ENCODE measurements around the gene SKIDA1. TPM values are rescaled to one million over a fixed set of nuclear protein-coding genes. Genes with fewer than 3 reads are reported as not detected.
A peak's percentile ranks its signal among the peaks of the same experiment; 100 is the strongest.

Gene SKIDA1
- total and polyA plus RNA-seq, 5 donors, result 0.88 to 6.3 (median 3.3) TPM

- intact Hi-C loops (cut with DNase I), result no loop called here
Observed at GRCh38 chr10:21529032-21529910, 3.8 kb upstream of the SKIDA1 start.

DNA sequence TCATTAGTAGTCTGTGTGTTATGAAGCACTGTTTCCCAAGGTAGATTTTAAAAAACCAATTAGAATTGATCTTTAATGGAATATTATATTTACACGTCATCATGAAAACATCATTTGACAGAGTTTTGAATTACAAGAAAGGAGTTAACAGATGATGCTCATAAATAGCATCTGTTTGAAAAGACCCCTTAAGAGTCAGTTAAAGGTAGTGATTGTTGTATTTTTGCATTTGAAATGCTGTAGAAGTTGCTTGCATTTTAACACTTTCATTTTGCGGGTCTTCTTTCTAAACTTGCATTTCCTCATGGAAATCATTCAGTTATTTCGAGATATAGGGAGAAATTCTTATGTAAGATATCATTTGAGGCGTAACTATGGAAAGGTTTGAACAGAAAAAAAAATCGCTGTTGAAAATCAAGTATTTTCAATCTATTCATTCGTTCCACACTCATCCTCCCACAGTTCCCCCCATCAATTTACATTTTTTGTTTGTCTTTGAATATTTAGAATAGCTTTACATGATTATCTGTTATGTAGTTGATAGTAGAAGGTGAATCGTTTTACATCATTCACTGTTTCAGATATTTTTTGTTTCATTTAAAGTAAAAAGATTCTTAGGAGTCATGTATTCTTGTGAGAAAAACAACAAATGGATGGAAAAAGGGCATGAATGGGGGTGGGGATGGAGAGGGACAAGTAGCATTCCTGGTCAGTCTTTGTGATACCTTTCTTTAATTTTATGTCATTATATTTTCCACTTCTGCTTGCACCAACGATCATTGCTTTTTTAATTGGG is 3.0 kb upstream of the SKIDA1 start:
- 48% methylated on average over 8 of the region's 8 CpGs for WGBS
- Histone ChIP-seq H3K4me3 (ENCODE audit: low read length) (peak overlapping the region; percentile 84), H3K9me3 (ENCODE audit: control insufficient read depth, low read length) (no peaks in the 10 kb centered on the region), H3K27ac (ENCODE audit: low read length) (peak overlapping the region; percentile 70), H3K27me3 (ENCODE audit: control insufficient read depth, insufficient read depth) (no peaks in the 10 kb centered on the region), H3K4me1 (ENCODE audit: control insufficient read depth, insufficient read depth, low read length) (no peaks in the 10 kb centered on the region)
- intact Hi-C loops (cut with DNase I), result no loop called here
- no peak for DNase-seq
- ATAC-seq, result no peak

More at GRCh38 chr10:21529032-21529910, 3.8 kb upstream of the SKIDA1 start:
- ATAC-seq (no peak), DNase-seq (no peak)
- Histone ChIP-seq H3K4me1 (ENCODE audit: control insufficient read depth, insufficient read depth, low read length) (no peaks in the 10 kb centered on the region), H3K4me3 (ENCODE audit: low read length) (no peak overlapping the region), H3K27ac (ENCODE audit: low read length) (peak overlapping the region; percentile 70), H3K9me3 (ENCODE audit: control insufficient read depth, low read length) (no peaks in the 10 kb centered on the region), H3K27me3 (ENCODE audit: control insufficient read depth, insufficient read depth) (no peaks in the 10 kb centered on the region)
- WGBS, result 76% methylated on average over 9 of the region's 9 CpGs

- H3K4me3 ChIP-seq (ENCODE audit: low read length), result peak overlapping the region; percentile 84
- no peaks in the 10 kb centered on the region for H3K27me3 ChIP-seq (ENCODE audit: control insufficient read depth, insufficient read depth)
- ATAC-seq, result no peak
- intact Hi-C loops (cut with DNase I), result no loop called here
- H3K27ac ChIP-seq (ENCODE audit: low read length), result peak overlapping the region; percentile 99
- no peak for DNase-seq
- H3K4me1 ChIP-seq (ENCODE audit: control insufficient read depth, insufficient read depth, low read length), result no peaks in the 10 kb centered on the region
- 7% methylated on average over 18 of the region's 18 CpGs for WGBS
- no peaks in the 10 kb centered on the region for H3K9me3 ChIP-seq (ENCODE audit: control insufficient read depth, low read length)
Observed at GRCh38 chr10:21527598-21528235, 2.2 kb upstream of the SKIDA1 start.

- ATAC-seq, result peak; percentile 60 to 76
- under 1% methylated on average over 68 of the region's 68 CpGs for WGBS
- Histone ChIP-seq H3K9me3 (ENCODE audit: control insufficient read depth, low read length) (no peaks in the 10 kb centered on the region), H3K4me3 (ENCODE audit: low read length) (peak overlapping the region; percentile 84), H3K27me3 (ENCODE audit: control insufficient read depth, insufficient read depth) (no peaks in the 10 kb centered on the region), H3K4me1 (ENCODE audit: control insufficient read depth, insufficient read depth, low read length) (no peaks in the 10 kb centered on the region), H3K27ac (ENCODE audit: low read length) (peak overlapping the region; percentile 99)
- DNase-seq, result peak; percentile 73 to 91 (median 89)
- intact Hi-C loops (cut with DNase I), result no loop called here
Observed at GRCh38 chr10:21526860-21527597, 1.5 kb upstream of the SKIDA1 start.

DNA sequence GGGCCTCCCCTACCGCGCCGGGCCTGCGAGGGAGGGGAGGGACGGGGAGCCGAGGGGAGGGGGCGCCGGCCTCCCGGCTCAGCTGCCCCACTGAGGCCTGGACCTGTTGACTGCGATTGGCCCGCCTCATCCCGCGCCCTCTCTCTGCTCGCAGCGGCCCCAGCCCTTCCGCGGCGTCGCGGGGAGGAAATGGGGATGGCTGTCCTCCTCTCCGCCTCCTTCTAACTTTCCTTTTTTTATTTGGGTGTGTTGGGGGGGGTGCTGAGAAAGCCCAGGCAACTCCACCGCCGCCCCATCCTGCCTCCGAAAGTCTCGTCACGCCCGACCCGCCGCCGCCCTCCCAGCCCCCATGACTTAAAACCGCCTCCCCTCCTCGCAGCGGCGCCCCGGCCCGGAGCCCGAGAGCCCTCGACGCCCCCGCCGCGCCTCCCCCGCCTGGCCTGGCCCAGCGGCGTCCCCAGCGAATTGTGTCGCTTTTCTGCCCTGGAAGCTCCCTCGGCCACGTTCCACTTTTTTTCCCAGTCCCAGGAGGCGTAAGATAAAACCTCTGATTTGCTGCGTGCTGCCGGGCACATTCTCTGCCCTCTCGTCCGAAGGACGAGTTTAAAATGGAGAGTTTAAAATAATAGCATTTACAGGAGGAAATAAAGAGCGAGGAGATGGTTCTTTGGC is 842 bp upstream of the SKIDA1 start:
- ATAC-seq (peak; percentile 89 to 90), DNase-seq (peak; percentile 93 to 97 (median 97))
- WGBS, result under 1% methylated on average over 56 of the region's 56 CpGs
- H3K27me3 ChIP-seq (ENCODE audit: control insufficient read depth, insufficient read depth), result no peaks in the 10 kb centered on the region
- peak overlapping the region; percentile 84 for H3K4me3 ChIP-seq (ENCODE audit: low read length)
- H3K9me3 ChIP-seq (ENCODE audit: control insufficient read depth, low read length), result no peaks in the 10 kb centered on the region
- intact Hi-C loops (cut with DNase I), result no loop called here
- H3K4me1 ChIP-seq (ENCODE audit: control insufficient read depth, insufficient read depth, low read length), result no peaks in the 10 kb centered on the region
- H3K27ac ChIP-seq (ENCODE audit: low read length), result peak overlapping the region; percentile 93

DNA sequence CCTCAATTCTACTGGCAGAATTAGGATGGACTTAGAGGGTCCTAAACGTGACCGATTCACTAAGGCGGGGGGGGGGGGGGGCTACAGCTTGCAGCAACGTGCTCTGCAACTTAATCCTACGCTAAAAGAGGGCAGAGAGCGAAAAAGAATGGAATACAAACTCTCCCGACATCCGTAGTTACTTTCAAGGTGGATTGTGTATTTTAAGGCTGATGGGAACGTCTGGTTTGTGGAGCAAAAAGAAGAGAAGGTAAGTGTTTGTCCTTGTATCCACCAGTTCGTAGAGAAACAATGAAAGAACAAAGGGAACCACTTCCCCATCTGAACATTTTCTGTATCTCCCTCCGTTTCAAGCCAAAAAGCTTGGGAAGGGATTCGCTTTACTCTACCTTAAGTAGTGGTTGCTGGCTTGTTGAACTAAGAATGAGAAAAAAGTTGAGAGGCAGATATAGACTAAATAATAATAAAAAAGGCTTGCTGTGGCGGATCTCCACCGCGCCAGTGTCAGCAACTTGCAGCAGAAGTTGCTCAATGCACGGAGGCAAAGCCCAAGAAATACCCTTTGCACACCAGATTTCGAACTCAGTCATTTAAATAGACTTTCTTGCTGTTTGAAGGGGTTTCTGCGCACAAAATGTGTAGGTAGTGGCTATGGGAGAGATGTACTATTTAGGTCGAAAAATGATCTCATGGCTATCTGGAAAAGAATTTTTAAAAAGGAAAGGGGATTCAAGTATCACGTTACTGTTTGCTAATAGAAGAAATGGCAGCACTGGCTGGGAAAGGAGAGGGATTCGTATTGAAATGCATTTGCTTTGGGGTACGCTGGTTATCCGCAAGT is 736 bp downstream of the SKIDA1 start:
- no peak for ATAC-seq
- Histone ChIP-seq H3K27ac (ENCODE audit: low read length) (peak overlapping the region; percentile 95), H3K27me3 (ENCODE audit: control insufficient read depth, insufficient read depth) (no peaks in the 10 kb centered on the region), H3K4me3 (ENCODE audit: low read length) (peak overlapping the region; percentile 84), H3K4me1 (ENCODE audit: control insufficient read depth, insufficient read depth, low read length) (peaks cover 2% of the 10 kb centered on the region), H3K9me3 (ENCODE audit: control insufficient read depth, low read length) (no peaks in the 10 kb centered on the region)
- intact Hi-C loops (cut with DNase I), result no loop called here
- peak in 2 of 3 donors; percentile 55 to 60 for DNase-seq
- 7% methylated on average over 23 of the region's 23 CpGs for WGBS

DNA sequence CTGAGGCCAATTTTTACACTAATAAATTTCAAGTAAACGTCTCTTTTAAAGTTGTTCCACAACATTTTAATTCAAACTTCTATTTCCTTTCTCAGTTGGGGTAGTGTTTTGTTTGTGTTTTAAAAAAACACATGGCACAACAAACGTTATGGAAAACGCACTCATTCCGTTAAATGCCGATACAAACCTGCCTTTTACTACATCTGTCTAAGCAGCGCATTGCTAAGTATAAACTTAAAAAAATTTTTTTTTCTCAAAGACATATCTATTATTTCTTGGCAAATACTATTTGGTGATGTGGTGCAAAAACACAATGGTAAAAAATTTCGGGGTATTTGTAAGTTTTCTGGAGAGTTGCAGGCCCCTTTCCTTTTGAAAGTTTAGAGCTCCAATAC is 1.4 kb downstream of the SKIDA1 start:
- Histone ChIP-seq H3K27ac (ENCODE audit: low read length) (peak overlapping the region; percentile 95), H3K9me3 (ENCODE audit: control insufficient read depth, low read length) (no peaks in the 10 kb centered on the region), H3K4me3 (ENCODE audit: low read length) (peak overlapping the region; percentile 84), H3K27me3 (ENCODE audit: control insufficient read depth, insufficient read depth) (no peaks in the 10 kb centered on the region), H3K4me1 (ENCODE audit: control insufficient read depth, insufficient read depth, low read length) (peaks cover 2% of the 10 kb centered on the region)
- no peak for ATAC-seq
- DNase-seq, result no peak
- WGBS, result 37% methylated on average over 7 of the region's 7 CpGs
- intact Hi-C loops (cut with DNase I), result no loop called here

DNA sequence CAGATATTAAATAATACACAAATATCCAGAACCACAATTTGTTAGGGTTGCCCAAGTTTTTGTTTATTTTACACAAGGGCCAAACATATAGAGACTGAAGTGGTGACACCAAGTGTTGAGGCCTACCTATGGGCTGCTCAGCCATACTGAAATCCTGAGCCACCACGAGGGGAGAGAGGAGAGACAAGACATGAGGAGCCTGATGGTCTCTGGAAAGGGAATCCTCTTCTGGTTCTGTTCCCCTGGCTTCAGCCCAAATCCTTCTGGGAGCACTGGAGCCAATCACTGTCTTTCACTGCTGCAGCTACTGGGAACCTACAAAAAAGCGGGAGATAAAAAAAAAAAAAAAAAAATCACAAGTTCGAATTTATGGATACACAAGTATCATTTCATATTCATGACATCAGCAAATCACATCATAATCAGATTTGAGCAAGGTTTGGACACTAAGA is 1.9 kb downstream of the SKIDA1 start:
- Histone ChIP-seq H3K27ac (ENCODE audit: low read length) (peak overlapping the region; percentile 81), H3K27me3 (ENCODE audit: control insufficient read depth, insufficient read depth) (no peaks in the 10 kb centered on the region), H3K4me3 (ENCODE audit: low read length) (peak overlapping the region; percentile 84), H3K9me3 (ENCODE audit: control insufficient read depth, low read length) (no peaks in the 10 kb centered on the region), H3K4me1 (ENCODE audit: control insufficient read depth, insufficient read depth, low read length) (peaks cover 2% of the 10 kb centered on the region)
- intact Hi-C loops (cut with DNase I), result no loop called here
- ATAC-seq (no peak), DNase-seq (peak in 2 of 3 donors; percentile 59 to 62)
- WGBS, result 39% methylated on average over 3 of the region's 3 CpGs

DNA sequence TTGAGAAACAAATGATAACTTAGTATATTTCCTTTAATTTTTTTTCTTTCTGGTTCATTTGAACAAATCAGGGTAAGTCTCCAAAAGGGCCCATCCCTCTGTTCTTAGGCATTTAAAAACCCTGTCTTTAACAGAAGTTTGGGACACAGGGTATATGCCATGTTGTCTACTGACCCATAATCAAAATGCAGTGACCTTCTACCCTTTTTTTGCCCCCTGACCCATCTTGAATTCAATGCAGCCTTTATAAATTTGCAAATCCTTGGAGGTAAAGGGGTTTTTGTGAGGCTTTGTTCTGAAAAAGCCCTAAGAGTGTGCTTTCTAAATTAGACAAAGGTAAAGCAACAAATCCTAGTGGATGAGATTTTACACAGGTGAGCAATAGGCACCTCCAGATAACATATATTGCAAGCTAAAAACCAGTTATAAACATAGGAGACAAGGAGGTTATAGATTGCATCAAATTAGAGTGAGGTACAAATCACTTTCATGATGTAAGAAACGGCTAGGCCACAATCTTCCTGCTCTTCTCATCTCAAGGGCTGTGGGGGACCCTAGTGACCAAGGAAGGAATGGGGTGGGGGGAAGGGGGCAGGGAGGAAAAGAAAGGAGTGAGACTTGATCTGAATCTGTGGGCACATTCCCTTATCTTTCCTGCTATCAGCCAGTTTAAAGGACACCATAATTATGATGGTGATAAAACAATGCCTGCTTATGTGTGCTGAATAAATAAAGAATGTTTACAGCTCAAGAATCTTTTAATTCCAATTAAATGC is 2.7 kb downstream of the SKIDA1 start:
- H3K27ac ChIP-seq (ENCODE audit: low read length), result no peak overlapping the region
- H3K27me3 ChIP-seq (ENCODE audit: control insufficient read depth, insufficient read depth), result no peaks in the 10 kb centered on the region
- peaks cover 2% of the 10 kb centered on the region for H3K4me1 ChIP-seq (ENCODE audit: control insufficient read depth, insufficient read depth, low read length)
- DNase-seq (no peak), ATAC-seq (no peak)
- 68% methylated on average over 1 of the region's 1 CpG for whole genome bisulfite sequencing
- no peaks in the 10 kb centered on the region for H3K9me3 ChIP-seq (ENCODE audit: control insufficient read depth, low read length)
- intact Hi-C loops (cut with DNase I), result no loop called here
- no peak overlapping the region for H3K4me3 ChIP-seq (ENCODE audit: low read length)

Data from right cardiac atrium (tissue), 5 donors.